A673 (cell line): ENCODE results near the gene PEX16.

Experiments used
- CTCF ChIP-seq: fragments of 300-800, 200-600 bp; sonication (generic); conservative IDR thresholded peaks from 2 replicates; pipeline ENCODE4 v1.5.1; 2017; ENCODE audit warnings: low read depth, mild to moderate bottlenecking, antibody characterized with exemption, low read length, moderate library complexity, mixed read lengths
- EZH2 ChIP-seq: fragments of 200-600 bp; sonication (generic); IDR thresholded peaks from 2 replicates; pipeline ENCODE4 v1.6.1; 2017; ENCODE audit warnings: borderline replicate concordance, low read depth, mild to moderate bottlenecking, mixed read lengths, antibody characterized with exemption, low read length; ENCODE audit not compliant: poor library complexity, severe bottlenecking

GRCh38 chr11:45877221-45877620, 40.5 kb downstream of the PEX16 start:
- TF ChIP-seq CTCF (no peak), EZH2 (no peak)
